Measurements from ENCODE around the gene FBXW5.

DNA sequence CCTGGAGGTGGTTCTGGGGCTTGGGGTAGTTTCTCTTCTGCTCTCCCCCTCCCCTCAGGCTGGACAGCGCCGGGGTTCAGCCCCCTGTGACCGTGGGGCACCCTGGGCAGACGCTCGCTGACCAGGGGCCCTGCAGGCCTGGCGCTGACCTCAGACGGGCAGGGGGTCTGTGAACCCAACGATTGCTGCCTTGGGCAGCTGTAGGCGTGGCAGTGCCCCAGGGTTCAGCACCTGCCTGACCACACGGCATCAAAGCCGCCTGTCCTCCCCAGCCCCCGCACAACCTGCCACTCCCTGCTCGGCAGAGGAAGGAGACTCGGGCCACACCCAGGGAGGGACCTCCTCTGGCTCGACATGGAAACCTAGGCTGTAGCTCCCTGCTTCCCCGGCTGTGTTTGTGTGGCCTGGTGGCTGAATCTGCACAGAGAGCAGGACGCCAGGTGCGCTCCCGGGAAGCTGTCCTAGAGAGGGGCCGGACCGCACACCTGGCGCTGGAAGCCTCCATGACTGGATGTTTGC lies 19.7 kb upstream of the FBXW5 start:
- no peak for TF ChIP-seq POLR2A (IDR thresholded peaks at IDR 0.05)
- TF ChIP-seq, protein P1, sequence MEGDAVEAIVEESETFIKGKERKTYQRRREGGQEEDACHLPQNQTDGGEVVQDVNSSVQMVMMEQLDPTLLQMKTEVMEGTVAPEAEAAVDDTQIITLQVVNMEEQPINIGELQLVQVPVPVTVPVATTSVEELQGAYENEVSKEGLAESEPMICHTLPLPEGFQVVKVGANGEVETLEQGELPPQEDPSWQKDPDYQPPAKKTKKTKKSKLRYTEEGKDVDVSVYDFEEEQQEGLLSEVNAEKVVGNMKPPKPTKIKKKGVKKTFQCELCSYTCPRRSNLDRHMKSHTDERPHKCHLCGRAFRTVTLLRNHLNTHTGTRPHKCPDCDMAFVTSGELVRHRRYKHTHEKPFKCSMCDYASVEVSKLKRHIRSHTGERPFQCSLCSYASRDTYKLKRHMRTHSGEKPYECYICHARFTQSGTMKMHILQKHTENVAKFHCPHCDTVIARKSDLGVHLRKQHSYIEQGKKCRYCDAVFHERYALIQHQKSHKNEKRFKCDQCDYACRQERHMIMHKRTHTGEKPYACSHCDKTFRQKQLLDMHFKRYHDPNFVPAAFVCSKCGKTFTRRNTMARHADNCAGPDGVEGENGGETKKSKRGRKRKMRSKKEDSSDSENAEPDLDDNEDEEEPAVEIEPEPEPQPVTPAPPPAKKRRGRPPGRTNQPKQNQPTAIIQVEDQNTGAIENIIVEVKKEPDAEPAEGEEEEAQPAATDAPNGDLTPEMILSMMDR (IDR thresholded peaks at IDR 0.05), result no peak
